ENCODE measurements around the gene TTBK2. TPM values are rescaled to one million over a fixed set of nuclear protein-coding genes. Genes with fewer than 3 reads are reported as not detected.
A peak's percentile ranks its signal among the peaks of the same experiment; 100 is the strongest.

The TTBK2 gene
- total and polyA plus RNA-seq, 8 donors: 12.4 to 15.8 (median 13.8) TPM

DNA sequence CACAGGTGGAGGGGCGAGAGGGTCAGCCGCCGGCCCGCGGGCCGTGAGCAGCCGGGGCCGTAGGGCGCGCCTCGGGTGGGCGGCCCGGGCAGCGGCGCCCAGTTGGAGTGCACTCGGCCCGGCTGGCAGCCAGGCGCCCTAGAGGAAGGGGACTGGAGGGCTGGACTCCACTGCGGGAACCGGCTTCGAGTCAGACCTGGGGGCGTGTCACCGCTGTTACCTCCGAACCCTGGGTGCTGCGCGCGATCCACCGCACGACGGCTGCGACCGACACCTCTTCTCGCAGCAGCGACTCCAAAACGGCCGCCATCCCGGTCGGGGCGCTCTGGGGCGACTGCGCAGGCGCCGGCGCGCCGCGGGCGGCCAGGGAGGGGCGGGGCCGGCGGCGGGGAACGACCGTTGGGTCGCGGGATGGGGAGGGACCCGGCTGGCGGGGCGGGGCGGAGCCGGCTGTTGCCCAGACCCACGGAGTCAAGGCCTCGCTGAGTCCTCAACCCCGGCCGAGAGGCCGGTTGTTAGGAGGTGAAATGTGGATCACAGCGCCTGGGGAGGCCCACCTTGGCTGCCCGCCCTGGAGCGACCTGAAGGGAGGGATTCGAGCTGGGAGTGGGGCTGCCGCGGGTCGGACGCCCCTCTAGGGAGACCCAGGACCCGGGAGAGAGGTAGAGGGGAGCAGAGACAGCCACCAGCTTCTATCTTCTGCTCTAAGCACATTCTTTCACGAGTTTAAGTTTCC is 183.6 kb downstream of the TTBK2 start, which contains the start of gene CDAN1:
Gene CDAN1, minus strand, starts transcription at position 336 of the 736 bp plus-strand sequence. Its CDS starts 26 bp downstream, at position 310.
- DNase-seq: peak; percentile 88 to 100 (median 92)
- Histone ChIP-seq H3K4me3 (peak within 1 kb of the TSS; percentile 92 to 96), H3K36me3 (peaks cover 0 to 24% of the 10 kb centered on the region in 2 donors), H3K4me1 (peaks cover 6 to 24% of the 10 kb centered on the region in 2 donors), H3K27ac (peak within 1 kb of the TSS; percentile 80 to 85), H3K27me3 (no peaks in the 10 kb centered on the region), H3K9me3 (no peaks in the 10 kb centered on the region)
- TF ChIP-seq, protein P1, sequence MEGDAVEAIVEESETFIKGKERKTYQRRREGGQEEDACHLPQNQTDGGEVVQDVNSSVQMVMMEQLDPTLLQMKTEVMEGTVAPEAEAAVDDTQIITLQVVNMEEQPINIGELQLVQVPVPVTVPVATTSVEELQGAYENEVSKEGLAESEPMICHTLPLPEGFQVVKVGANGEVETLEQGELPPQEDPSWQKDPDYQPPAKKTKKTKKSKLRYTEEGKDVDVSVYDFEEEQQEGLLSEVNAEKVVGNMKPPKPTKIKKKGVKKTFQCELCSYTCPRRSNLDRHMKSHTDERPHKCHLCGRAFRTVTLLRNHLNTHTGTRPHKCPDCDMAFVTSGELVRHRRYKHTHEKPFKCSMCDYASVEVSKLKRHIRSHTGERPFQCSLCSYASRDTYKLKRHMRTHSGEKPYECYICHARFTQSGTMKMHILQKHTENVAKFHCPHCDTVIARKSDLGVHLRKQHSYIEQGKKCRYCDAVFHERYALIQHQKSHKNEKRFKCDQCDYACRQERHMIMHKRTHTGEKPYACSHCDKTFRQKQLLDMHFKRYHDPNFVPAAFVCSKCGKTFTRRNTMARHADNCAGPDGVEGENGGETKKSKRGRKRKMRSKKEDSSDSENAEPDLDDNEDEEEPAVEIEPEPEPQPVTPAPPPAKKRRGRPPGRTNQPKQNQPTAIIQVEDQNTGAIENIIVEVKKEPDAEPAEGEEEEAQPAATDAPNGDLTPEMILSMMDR (IDR thresholded peaks at IDR 0.05): no peak
- intact Hi-C loops (cut with DNase I): no loop called here
- ATAC-seq: peak; percentile 99

DNA sequence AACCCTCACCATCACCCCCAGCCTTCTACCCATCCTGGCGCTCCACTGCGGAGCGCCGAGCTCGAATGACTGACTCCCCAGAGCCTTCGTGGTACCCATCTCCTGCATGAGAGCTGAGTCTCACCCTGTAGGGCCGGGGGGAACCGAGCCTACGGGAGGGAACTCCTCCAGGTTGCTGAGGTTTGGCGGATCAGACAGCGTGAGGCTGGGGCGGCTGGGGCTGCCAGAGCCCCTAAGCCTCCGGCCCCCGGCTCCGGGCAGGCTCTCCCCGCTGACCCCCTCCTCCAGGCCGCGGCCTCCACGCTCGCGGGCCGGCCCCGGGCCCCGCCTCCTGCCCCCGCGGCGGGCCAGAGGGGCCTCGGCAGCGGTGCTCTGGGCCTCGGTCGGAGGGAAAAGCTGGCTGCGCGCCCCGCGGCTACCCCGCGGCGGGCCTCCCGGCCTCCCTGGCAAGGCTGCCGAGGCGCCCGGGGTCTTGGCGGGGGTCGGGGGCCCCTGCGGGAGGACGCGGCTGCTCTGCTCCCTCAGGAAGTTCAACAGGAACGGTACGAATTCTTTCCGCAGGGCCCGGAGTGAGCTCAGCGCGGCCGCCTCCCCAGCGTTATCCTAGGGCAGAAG is 184.3 kb downstream of the TTBK2 start:
- Histone ChIP-seq H3K4me3 (peak overlapping the region; percentile 92 to 96), H3K36me3 (peaks cover 0 to 31% of the 10 kb centered on the region in 2 donors), H3K27me3 (no peaks in the 10 kb centered on the region), H3K27ac (peak overlapping the region; percentile 80 to 85), H3K9me3 (no peaks in the 10 kb centered on the region), H3K4me1 (peaks cover 6 to 24% of the 10 kb centered on the region in 2 donors)
- peak in 2 of 4 donors; percentile 29 to 31 for DNase-seq
- intact Hi-C loops (cut with DNase I): no loop called here
- TF ChIP-seq, protein P1 (IDR thresholded peaks at IDR 0.05): no peak
- ATAC-seq: peak; percentile 40

DNA sequence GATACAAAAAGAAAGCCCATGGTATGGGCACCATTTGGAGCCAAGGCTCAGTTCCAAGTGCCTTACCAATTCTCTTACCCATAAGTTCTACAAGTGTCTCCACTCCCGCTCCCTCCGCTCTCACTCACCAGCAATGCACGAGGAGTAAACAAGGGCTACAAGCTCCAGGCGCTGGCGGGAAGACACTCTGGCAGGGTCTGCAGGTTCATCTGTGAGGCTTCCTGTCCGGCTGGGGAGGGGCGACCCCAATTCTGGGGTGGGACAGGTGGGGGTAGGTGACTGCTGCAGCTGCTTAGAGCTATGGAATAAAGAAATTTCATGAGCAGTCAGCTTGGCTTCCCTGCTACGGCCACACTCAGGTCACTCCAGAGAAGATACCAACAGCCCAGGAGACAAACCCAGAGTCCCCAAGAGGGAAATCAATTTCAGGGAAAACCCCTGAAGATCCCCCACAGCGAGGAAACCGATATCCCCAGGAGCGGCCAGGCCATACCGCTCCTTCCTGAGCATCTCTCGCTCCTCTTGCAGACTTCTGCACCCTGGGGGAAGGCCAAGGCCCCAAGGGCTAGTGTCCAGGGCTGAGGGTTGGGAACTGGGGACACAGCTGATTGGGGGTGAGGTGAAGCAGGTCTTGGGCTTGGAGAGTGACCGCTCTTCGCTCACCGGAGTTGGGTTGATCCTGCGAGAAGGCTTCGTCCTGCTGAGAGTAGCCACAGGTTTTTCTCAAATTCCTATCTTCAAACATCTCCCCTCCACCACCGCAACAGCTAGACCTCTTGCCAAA is 185.0 kb downstream of the TTBK2 start:
- peaks cover 0 to 38% of the 10 kb centered on the region in 2 donors for H3K36me3 ChIP-seq
- H3K4me1 ChIP-seq: peaks cover 6 to 24% of the 10 kb centered on the region in 2 donors
- DNase-seq (no peak), ATAC-seq (no peak)
- TF ChIP-seq, protein P1 (IDR thresholded peaks at IDR 0.05): no peak
- peak overlapping the region; percentile 92 to 96 for H3K4me3 ChIP-seq
- intact Hi-C loops (cut with DNase I): no loop called here
- no peak overlapping the region for H3K27ac ChIP-seq
- H3K9me3 ChIP-seq: no peaks in the 10 kb centered on the region
- no peaks in the 10 kb centered on the region for H3K27me3 ChIP-seq

DNA sequence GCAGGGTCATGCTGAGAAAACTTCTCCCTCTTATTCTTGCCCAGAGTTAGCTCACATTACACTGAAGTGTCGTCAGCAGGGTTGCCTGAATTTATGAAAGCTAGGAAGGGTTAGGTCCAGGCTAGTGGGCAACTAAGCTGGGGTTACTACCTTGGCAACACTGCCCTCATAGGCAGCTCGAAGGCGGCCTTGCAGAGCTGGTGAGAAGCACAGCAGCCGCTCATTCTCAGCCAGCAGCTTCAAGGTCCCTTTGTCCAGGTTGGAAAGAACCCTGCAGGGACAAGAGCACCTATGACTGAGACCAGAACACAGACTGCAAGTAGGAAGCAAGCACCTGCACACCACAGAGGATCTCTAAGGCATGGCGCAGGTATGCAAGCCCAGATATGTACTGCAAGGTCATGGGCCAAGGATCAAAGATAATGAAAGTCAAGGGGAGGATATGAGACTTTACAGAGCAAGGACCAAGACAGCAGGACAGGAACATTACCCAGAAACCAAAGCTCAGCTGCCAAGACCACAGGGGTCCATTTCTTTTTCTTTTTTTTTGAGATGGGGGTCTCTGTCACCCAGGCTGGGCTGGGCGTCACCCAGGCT is 186.4 kb downstream of the TTBK2 start:
- Histone ChIP-seq H3K36me3 (peaks cover 0 to 52% of the 10 kb centered on the region in 2 donors), H3K4me3 (no peak overlapping the region), H3K4me1 (peaks cover 6 to 24% of the 10 kb centered on the region in 2 donors), H3K27ac (no peak overlapping the region), H3K9me3 (no peaks in the 10 kb centered on the region), H3K27me3 (no peaks in the 10 kb centered on the region)
- peak in 1 of 4 donors; percentile 20 for DNase-seq
- ATAC-seq: no peak
- TF ChIP-seq, protein P1 (IDR thresholded peaks at IDR 0.05): no peak
- intact Hi-C loops (cut with DNase I): no loop called here

Measured in left lung (tissue), 10 donors.